Activated naive CD4-positive, alpha-beta T cell treated with anti-CD3 and anti-CD28 coated beads, Interleukin-2, amount 50 U/mL, for 72 hours (primary cell): ENCODE measurements around the gene COL18A1. TPM values are rescaled to one million over a fixed set of nuclear protein-coding genes. Genes with fewer than 3 reads are reported as not detected.

ENCODE experiments used
- ATAC-seq, 2 donors: fragments of 150-1000 bp; cut with Tn5 transposase; 2 replicates each; pipeline ENCODE4 v1.10.0; 2021; ENCODE audit warnings: mild to moderate bottlenecking in 2 of 2, moderate library complexity in 2 of 2
- DNase-seq, 2 donors: peaks; one replicate each; pipeline ENCODE4 v3.0.0; 2021 to 2022; ENCODE audit warnings: low spot score in 2 of 2
- H3K27ac Mint-ChIP-seq, 2 donors: one replicate each; pipeline ENCODE4 v1.8.0; 2022; ENCODE audit warnings: mild to moderate bottlenecking in 2 of 2, mixed read lengths in 2 of 2
- H3K36me3 Mint-ChIP-seq, 2 donors: one replicate each; pipeline ENCODE4 v1.8.0; 2022; ENCODE audit warnings: mixed read lengths in 2 of 2
- H3K9me3 Mint-ChIP-seq, 2 donors: one replicate each; pipeline ENCODE4 v1.8.0; 2022; ENCODE audit warnings: mixed read lengths in 2 of 2
- total RNA-seq, 2 donors: library from RNA; stranded (reverse); gene quantifications; one replicate each; pipeline ENCODE4 v1.2.3, GENCODE V29; 2022

COL18A1 gene
- total RNA-seq, 2 donors from 2014 or later: 4.3 to 22.3 TPM

- peak in 1 of 2 donors; percentile 52 for DNase-seq
- Mint-ChIP-seq H3K36me3 (no peaks in the 10 kb centered on the region), H3K27ac (no peak overlapping the region), H3K9me3 (no peaks in the 10 kb centered on the region)
- no peak for ATAC-seq
These were observed 64.0 kb downstream of the COL18A1 start for GRCh38 chr21:45468971-45469272.

GRCh38 chr21:45469273-45470086, 64.5 kb downstream of the COL18A1 start:
- no peaks in the 10 kb centered on the region for H3K9me3 Mint-ChIP-seq
- ATAC-seq (no peak), DNase-seq (peak in 1 of 2 donors; percentile 40)
- no peaks in the 10 kb centered on the region for H3K36me3 Mint-ChIP-seq
- no peak overlapping the region for H3K27ac Mint-ChIP-seq

DNA sequence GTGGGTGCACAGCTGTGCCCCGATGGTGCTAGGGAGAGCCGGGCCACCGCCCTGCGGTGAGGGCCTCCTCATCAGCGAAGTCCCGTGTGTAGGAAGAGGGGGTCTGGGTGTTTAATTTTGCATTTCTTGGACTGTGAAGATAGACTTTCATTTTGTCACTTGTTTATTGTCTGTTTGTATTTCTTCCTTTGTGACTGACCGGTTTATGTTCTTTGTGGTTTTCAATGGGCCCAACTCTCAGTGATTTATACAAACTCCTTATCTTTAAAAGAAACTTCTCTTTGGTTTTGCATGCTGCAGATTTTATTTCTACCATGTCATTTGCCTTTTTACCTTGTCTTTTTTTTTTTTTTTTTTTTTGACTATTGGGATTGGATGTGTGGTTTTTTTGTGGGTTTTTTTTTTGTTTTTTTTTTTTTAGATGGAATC, 65.1 kb downstream of the COL18A1 start:
- no peak for DNase-seq
- Mint-ChIP-seq H3K27ac (no peak overlapping the region), H3K9me3 (no peaks in the 10 kb centered on the region), H3K36me3 (no peaks in the 10 kb centered on the region)
- ATAC-seq: no peak

DNA sequence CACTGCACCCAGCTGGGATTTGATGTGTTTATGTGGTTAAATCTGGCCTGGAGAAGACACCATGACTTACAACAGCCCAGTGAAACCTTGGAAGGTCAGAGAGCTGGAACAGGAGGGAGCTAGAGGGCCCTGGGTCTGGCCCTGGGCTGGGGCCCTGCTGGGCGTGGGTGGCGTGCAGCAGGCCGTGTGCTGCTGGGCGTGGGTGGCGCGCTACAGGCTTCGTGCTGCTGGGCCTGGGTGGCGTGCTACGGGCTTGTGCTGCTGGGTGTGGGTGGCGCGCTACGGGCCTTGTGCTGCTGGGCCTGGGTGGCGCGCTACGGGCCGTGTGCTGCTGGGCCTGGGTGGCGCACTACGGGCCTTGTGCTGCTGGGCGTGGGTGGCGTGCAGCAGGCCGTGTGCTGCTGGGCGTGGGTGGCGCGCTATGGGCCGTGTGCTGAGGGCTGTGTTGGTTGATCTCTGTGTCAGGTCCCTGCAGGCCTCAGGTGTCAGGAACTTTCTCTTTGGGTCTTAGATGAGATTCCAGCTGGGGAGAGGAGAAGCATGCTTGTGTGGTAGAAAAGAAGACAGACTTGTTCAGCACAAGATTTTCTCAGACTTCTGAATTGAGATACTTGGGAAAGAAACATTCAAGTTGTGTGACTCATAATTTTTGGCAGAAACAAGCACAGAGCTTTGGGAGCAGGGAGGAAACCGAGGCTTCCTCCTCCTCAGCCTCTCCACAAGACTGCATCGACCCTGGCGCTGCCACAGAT, 66.0 kb downstream of the COL18A1 start:
- no peak overlapping the region for H3K27ac Mint-ChIP-seq
- ATAC-seq (peak in 1 of 2 donors; percentile 72), DNase-seq (no peak)
- no peaks in the 10 kb centered on the region for H3K36me3 Mint-ChIP-seq
- H3K9me3 Mint-ChIP-seq: no peaks in the 10 kb centered on the region

DNA sequence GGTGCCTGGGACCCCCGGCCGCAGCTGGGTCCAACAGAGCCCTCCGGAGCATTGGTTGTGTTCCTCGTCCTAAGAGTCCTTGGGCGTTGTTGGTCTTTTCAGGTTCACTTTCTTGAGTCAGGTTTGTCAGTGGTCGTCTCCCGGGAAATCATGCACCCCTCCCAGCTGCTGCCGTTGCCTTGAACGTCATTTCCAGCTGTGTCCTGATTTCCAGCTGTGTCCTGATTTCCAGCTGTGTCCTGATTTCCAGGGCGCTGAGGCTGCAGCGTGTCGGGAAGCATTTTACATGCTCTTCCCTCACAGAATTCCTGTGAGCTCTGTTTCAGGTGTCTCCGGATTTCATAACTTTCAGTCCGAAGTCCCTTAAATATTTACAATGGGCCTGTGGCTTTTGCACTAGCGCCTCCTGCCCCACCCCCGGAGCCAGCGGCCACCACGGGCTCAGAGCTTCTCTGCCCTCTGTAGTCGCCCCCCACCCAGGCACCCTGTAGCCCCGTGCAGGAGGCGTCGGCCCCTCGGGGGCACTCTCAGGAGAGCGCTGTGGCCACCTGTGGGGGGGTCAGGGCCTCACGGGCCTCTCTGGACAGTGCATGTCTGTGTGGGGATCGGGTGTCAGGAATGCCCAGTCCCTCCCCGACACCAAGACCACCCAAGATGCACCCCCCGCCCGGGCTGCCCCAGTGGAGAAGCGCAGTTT, 66.7 kb downstream of the COL18A1 start:
- no peaks in the 10 kb centered on the region for H3K9me3 Mint-ChIP-seq

DNA sequence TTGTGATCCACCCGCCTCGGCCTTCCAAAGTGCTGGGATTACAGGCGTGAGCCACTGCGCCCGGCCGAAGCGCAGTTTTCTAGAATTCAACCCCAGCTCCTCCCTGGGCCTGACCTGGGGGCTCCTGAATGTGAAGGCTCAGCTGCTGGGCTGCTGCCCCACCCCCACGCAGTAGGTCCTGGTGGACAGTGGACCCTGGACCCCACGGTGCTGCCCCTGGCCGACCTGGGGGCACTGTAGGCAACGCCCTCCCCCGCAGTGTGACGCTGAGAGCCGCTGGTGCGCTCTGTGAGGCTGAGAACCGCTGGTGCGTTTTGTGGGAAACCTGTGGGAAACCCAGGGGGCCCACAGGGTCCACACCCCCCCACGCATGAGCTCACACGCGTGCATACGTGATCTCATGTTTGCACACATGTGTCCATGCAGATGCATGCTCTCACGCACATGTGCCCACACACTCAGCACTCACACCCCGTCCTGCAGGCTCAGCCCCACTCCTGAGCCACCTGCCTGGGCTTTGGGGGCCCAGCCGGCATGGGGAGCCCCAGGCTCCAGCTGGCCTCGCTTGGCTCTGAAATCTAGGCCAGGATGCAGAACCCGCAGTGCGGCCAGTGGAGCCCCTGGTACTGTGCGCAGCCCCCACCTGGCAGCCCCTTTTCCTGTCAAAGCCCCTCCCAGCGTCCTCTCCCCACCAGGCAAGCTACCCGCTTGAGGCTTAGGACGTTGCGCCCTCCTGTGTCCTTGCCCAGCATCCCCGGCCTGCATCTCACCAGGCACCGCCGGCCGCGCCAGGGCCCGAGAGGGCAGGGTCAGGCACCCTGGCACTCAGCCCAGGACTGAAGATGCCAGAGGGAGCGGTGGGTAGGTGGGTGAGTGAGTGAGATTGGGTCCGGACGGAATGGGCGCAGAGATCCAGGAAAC, 67.7 kb downstream of the COL18A1 start:
- DNase-seq: no peak
- H3K36me3 Mint-ChIP-seq: no peaks in the 10 kb centered on the region
- no peak overlapping the region for H3K27ac Mint-ChIP-seq
- no peak for ATAC-seq
- H3K9me3 Mint-ChIP-seq: no peaks in the 10 kb centered on the region

More for the DNA sequence above, 66.7 kb downstream of the COL18A1 start:
- H3K27ac Mint-ChIP-seq: no peak overlapping the region
- ATAC-seq (no peak), DNase-seq (no peak)
- no peaks in the 10 kb centered on the region for H3K36me3 Mint-ChIP-seq

DNA sequence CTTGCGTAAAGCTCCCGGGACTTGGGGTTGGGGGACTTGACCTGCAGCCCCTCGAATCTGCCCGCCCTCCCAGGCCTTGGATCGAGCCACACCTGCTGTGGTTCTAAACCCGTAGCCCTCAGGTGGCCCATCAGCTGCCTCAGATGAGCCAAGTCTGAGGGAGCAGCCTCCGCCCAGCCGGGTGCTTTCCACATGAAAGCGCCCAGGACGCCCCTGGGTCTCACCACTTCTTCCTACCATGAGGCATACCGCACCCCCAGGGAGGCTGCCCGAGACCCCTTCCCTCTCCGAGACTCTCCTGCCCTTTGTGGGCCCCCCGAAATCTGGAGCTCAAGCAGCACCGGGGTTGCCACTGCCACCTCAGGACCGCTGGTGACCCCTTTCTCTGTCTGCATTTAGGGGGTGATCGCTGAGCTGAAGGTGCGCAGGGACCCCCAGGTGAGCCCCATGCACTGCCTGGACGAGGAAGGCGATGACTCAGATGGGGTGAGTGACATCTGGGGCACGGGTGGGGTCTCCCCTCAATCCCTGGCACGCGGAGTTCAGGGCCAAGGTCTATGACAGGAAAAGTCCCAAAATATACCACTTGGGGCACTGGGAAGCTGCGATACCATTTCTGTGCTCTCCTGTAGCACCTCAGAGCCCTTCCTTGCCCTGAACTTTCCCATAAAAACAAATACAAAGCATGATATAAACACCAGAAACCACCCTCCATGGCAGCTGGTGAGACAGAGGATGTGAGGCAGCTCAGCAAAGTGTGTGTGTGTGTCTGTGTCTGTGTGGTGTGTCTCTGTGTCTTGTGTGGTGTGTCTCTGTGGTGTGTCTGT, 68.7 kb downstream of the COL18A1 start:
- Mint-ChIP-seq H3K9me3 (no peaks in the 10 kb centered on the region), H3K27ac (peak overlapping the region; percentile 2 to 6), H3K36me3 (no peaks in the 10 kb centered on the region)
- ATAC-seq: no peak
- DNase-seq: no peak

DNA sequence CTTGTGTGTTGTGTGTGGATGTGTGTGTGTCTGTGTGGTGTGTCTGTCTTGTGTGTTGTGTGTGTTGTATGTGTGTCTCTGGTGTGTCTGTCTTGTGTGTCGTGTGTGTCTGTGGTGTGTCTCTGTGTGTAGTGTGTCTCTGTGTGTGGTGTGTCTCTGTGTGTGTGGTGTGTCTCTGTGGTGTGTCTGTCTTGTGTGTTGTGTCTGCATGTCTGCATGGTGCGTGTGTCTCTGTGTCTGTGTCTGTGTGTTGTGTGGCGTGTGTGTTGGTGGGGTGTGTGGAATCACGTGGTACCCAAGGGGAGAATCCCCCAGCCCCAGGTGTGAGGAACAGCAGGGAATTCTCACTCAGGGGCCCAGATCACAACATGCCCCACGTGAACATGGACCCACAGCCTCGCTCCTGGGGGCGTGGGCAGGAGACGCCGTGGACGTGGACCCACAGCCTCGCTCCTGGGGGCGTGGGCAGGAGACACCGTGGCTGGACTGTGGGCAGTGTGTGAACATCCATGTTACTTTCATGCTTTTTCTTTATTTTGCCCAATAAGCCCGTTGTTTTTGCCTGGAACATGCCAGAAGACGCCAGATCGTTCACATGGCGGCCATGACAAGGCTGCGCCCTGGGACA, 69.5 kb downstream of the COL18A1 start:
- no peak for DNase-seq
- no peaks in the 10 kb centered on the region for H3K9me3 Mint-ChIP-seq
- ATAC-seq: no peak
- H3K27ac Mint-ChIP-seq: peak overlapping the region; percentile 2 to 6
- no peaks in the 10 kb centered on the region for H3K36me3 Mint-ChIP-seq

DNA sequence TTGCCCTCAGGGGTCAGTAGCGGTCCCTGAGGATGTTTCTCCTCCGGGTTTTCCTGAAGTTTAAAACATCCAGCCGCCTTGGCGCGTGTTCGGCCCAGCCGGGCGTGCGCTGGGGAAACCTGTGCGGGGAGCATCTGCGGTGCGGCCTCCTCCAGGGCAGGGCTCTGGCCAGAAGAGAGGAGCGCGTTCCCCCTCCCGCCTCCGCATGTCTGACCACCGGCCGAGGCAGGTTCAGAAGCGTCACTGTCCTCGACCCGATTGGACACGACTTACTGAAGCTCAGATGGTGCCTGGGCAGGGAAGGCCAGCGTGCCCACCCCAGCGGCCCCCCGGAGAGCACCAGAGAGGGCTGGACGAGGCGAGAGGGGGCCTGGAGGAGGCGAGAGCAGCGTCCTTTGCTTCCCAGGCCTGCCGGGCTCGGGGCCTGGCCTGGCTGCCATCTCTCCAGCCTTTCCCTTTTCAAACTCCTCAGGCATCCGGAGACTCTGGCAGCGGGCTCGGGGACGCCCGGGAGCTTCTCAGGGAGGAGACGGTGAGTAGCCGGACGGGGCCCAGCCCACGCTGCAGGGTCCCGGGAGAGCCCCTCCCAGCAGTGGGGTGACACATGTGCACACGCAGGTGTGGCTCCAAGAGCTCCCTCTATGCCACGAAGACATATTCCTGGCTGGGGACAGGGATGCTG, 70.2 kb downstream of the COL18A1 start:
- Mint-ChIP-seq H3K36me3 (no peaks in the 10 kb centered on the region), H3K9me3 (no peaks in the 10 kb centered on the region), H3K27ac (no peak overlapping the region)
- no peak for DNase-seq
- no peak for ATAC-seq

DNA sequence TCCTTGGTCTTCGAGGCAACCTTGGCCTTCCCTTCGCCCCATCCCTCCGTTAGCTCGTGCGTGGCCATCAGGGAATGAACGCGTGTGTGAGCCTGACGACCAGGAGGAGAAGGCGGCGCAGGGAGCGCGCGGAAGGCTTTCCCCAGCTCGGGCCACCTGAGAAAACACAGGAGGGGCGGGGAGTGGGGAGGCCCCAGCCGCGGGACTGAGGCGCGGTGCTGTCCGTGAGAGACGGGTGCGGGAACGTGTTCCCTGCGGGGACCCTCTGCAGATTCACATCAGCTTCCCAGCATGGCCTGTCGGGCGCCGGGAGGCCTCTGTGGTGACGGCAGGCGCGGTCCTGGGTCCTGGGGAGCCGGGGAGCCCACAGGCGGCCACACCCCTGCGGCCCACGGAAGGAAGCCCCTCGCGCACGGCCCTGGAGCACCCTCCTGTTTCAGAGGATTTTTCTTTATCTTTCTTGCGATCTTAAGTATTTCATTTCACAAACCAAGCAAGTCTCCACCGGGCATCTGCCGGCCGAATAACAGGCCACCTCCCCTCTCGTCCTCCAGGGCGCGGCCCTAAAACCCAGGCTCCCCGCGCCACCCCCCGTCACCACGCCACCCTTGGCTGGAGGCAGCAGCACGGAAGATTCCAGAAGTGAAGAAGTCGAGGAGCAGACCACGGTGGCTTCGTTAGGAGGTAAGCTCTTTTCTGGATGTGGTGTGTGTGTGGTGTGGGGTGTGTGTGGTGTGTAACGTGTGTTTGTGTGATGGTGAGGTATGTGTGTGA, 71.0 kb downstream of the COL18A1 start:
- Mint-ChIP-seq H3K36me3 (no peaks in the 10 kb centered on the region), H3K9me3 (no peaks in the 10 kb centered on the region), H3K27ac (peak overlapping the region in 1 of 2 donors; percentile 12)
- ATAC-seq (no peak), DNase-seq (no peak)

GRCh38 chr21:45476582-45476981, 71.6 kb downstream of the COL18A1 start:
- DNase-seq (no peak), ATAC-seq (no peak)
- H3K27ac Mint-ChIP-seq: peak overlapping the region in 1 of 2 donors; percentile 12

DNA sequence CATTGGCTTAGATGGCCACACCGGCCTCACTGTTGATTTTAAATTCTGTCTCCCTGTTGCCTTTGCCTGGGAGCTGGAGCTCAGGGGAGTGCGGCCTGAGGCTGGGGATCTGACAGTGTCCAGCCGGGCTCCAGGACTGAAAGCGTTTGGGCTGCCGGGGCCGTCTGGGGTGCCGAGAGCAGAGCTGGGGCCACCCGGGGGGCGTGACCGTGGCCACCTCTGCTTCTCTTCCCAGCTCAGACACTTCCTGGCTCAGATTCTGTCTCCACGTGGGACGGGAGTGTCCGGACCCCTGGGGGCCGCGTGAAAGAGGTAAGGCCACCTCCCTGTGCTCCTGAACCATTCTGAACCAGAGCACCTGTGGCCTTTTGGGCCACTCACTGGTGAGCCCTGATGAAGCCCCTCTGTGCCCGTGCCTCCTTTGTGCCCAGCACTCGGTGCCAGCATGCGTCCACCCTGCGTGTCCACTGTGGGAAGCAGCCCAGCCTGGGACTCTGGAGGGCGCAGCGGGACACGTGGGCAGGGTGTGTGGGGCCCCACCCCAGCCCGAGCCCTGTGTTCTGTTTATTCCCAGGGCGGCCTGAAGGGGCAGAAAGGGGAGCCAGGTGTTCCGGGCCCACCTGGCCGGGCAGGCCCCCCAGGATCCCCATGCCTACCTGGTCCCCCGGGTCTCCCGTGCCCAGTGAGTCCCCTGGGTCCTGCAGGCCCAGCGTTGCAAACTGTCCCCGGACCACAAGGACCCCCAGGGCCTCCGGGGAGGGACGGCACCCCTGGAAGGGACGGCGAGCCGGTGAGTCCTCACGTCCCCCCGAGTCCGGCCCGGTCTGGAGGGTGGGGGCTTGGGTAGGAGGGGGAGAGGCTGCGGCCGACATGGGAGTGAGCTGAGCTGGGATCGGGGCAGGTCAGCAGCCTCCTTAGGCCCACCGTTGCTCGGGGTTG, 72.5 kb downstream of the COL18A1 start:
- H3K27ac Mint-ChIP-seq: peak overlapping the region; percentile 90 to 98
- no peaks in the 10 kb centered on the region for H3K36me3 Mint-ChIP-seq
- no peaks in the 10 kb centered on the region for H3K9me3 Mint-ChIP-seq
- ATAC-seq (no peak), DNase-seq (no peak)

More at GRCh38 chr21:45476582-45476981, 71.6 kb downstream of the COL18A1 start:
- H3K36me3 Mint-ChIP-seq: no peaks in the 10 kb centered on the region
- no peaks in the 10 kb centered on the region for H3K9me3 Mint-ChIP-seq

- no peaks in the 10 kb centered on the region for H3K36me3 Mint-ChIP-seq
- ATAC-seq: peak; percentile 67 to 72
- no peaks in the 10 kb centered on the region for H3K9me3 Mint-ChIP-seq
- DNase-seq: peak; percentile 78 to 85
- H3K27ac Mint-ChIP-seq: peak overlapping the region; percentile 90 to 98
These were observed 73.3 kb downstream of the COL18A1 start for GRCh38 chr21:45478115-45478801.
